ENCODE results near the gene STK32B.

STK32B gene

DNA sequence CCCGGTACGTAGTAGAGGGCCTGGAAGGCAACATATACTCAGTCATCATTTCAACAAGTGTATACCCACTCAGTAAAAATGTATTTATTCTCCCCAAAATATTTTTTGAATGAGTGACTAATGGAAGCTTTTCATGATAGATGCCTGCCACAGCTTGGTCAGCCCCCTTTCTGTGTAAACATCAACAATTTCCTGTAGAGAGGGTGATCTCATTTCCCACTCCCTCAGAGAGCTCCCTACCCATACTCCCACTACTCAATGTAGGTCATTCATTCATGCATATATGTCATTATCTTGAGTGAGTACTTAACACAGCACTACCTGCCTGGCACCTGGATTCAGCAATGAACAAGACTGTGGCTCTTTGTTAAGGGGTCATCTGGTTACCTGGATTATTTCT is 81.9 kb downstream of the STK32B start:
- H3K4me3 ChIP-seq (ENCODE audit: low read length, poor library complexity, severe bottlenecking): no peak overlapping the region
- no peaks in the 10 kb centered on the region for H3K4me1 ChIP-seq (ENCODE audit: insufficient read depth, low read length, poor library complexity, severe bottlenecking)
- H3K9me3 ChIP-seq (ENCODE audit: insufficient read depth, low read depth, low read length): no peaks in the 10 kb centered on the region
- H3K79me2 ChIP-seq (ENCODE audit: insufficient read depth, low read length): no peaks in the 10 kb centered on the region
- H3F3A ChIP-seq (ENCODE audit: low read depth): no peaks in the 10 kb centered on the region
- H3K4me2 ChIP-seq (ENCODE audit: low read depth, low read length, poor library complexity, severe bottlenecking): no peak overlapping the region
- TF ChIP-seq EZH2phosphoT487 (IDR thresholded peaks at IDR 0.05; ENCODE audit: borderline replicate concordance): no peak
- TF ChIP-seq, protein P1, sequence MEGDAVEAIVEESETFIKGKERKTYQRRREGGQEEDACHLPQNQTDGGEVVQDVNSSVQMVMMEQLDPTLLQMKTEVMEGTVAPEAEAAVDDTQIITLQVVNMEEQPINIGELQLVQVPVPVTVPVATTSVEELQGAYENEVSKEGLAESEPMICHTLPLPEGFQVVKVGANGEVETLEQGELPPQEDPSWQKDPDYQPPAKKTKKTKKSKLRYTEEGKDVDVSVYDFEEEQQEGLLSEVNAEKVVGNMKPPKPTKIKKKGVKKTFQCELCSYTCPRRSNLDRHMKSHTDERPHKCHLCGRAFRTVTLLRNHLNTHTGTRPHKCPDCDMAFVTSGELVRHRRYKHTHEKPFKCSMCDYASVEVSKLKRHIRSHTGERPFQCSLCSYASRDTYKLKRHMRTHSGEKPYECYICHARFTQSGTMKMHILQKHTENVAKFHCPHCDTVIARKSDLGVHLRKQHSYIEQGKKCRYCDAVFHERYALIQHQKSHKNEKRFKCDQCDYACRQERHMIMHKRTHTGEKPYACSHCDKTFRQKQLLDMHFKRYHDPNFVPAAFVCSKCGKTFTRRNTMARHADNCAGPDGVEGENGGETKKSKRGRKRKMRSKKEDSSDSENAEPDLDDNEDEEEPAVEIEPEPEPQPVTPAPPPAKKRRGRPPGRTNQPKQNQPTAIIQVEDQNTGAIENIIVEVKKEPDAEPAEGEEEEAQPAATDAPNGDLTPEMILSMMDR (conservative IDR thresholded peaks at IDR 0.05; ENCODE audit: low read length): no peak
- no peak overlapping the region for H3K9ac ChIP-seq (ENCODE audit: low read depth, low read length, poor library complexity, severe bottlenecking)
- H3K27me3 ChIP-seq (ENCODE audit: insufficient read depth, low read length, poor library complexity, severe bottlenecking): no peaks in the 10 kb centered on the region
- H4K20me1 ChIP-seq (ENCODE audit: insufficient read depth, low read length, poor library complexity, severe bottlenecking): no peaks in the 10 kb centered on the region
- H3K36me3 ChIP-seq (ENCODE audit: insufficient read depth, low read length): no peaks in the 10 kb centered on the region
- no peaks in the 10 kb centered on the region for H3K9me2 ChIP-seq (replicated peaks; ENCODE audit: low read depth, low read length)
- no peak overlapping the region for H2AFZ ChIP-seq (ENCODE audit: low read length)

DNA sequence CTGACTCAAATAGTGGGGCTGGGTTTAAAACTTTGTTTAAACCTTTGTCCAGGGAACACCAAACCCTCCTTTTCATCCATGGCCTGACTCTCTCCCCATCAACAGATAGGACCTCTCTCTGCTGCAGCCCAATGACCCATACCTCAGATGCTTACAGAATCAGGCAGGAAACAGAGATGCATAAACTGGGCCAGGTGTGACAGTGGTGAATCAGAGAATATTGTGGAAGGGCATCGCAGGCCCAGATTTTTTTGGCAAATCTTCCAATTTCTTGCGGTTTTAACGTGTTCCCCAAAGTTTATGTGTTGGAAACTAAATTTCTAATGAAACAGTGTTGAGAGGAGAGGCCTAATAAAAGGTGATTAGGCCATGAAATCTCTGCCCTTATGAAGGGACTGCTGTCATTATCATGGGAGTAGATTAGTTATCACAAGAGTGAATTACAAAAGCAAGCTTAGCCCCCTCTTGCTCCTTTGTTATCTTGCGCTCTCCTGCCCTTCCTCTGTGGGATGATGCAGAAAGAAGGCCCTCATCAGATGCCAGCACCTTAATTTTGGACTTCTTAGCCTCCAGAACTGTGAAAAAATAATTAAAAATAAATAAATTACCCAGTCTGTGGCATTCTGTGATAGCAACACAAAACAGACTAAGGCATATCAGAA is 82.8 kb downstream of the STK32B start:
- Histone ChIP-seq H3K9me3 (ENCODE audit: insufficient read depth, low read depth, low read length) (no peaks in the 10 kb centered on the region), H4K20me1 (ENCODE audit: insufficient read depth, low read length, poor library complexity, severe bottlenecking) (no peaks in the 10 kb centered on the region)

GRCh38 chr4:5134620-5135019 is 83.3 kb downstream of the STK32B start:
- H3F3A ChIP-seq (ENCODE audit: low read depth): no peaks in the 10 kb centered on the region
- no peak overlapping the region for H3K4me2 ChIP-seq (ENCODE audit: low read depth, low read length, poor library complexity, severe bottlenecking)
- H3K27me3 ChIP-seq (ENCODE audit: insufficient read depth, low read length, poor library complexity, severe bottlenecking): no peaks in the 10 kb centered on the region
- no peak overlapping the region for H2AFZ ChIP-seq (ENCODE audit: low read length)
- no peaks in the 10 kb centered on the region for H3K36me3 ChIP-seq (ENCODE audit: insufficient read depth, low read length)
- no peak for TF ChIP-seq EZH2phosphoT487 (IDR thresholded peaks at IDR 0.05; ENCODE audit: borderline replicate concordance)
- TF ChIP-seq, protein P1 (conservative IDR thresholded peaks at IDR 0.05; ENCODE audit: low read length): no peak
- H3K9me3 ChIP-seq (ENCODE audit: insufficient read depth, low read depth, low read length): no peaks in the 10 kb centered on the region
- no peak overlapping the region for H3K4me3 ChIP-seq (ENCODE audit: low read length, poor library complexity, severe bottlenecking)
- no peaks in the 10 kb centered on the region for H3K9me2 ChIP-seq (replicated peaks; ENCODE audit: low read depth, low read length)
- no peaks in the 10 kb centered on the region for H3K79me2 ChIP-seq (ENCODE audit: insufficient read depth, low read length)
- H3K4me1 ChIP-seq (ENCODE audit: insufficient read depth, low read length, poor library complexity, severe bottlenecking): no peaks in the 10 kb centered on the region
- H3K9ac ChIP-seq (ENCODE audit: low read depth, low read length, poor library complexity, severe bottlenecking): no peak overlapping the region
- no peaks in the 10 kb centered on the region for H4K20me1 ChIP-seq (ENCODE audit: insufficient read depth, low read length, poor library complexity, severe bottlenecking)

More for the DNA sequence above, 82.8 kb downstream of the STK32B start:
- Histone ChIP-seq H3K79me2 (ENCODE audit: insufficient read depth, low read length) (no peaks in the 10 kb centered on the region), H3K27me3 (ENCODE audit: insufficient read depth, low read length, poor library complexity, severe bottlenecking) (no peaks in the 10 kb centered on the region), H3K9me2 (replicated peaks; ENCODE audit: low read depth, low read length) (no peaks in the 10 kb centered on the region), H3K36me3 (ENCODE audit: insufficient read depth, low read length) (no peaks in the 10 kb centered on the region), H3K4me3 (ENCODE audit: low read length, poor library complexity, severe bottlenecking) (no peak overlapping the region), H3K4me2 (ENCODE audit: low read depth, low read length, poor library complexity, severe bottlenecking) (no peak overlapping the region), H3K4me1 (ENCODE audit: insufficient read depth, low read length, poor library complexity, severe bottlenecking) (no peaks in the 10 kb centered on the region), H3K9ac (ENCODE audit: low read depth, low read length, poor library complexity, severe bottlenecking) (no peak overlapping the region), H3F3A (ENCODE audit: low read depth) (no peaks in the 10 kb centered on the region), H2AFZ (ENCODE audit: low read length) (no peak overlapping the region)
- TF ChIP-seq, protein P1 (conservative IDR thresholded peaks at IDR 0.05; ENCODE audit: low read length): no peak
- no peak for TF ChIP-seq EZH2phosphoT487 (IDR thresholded peaks at IDR 0.05; ENCODE audit: borderline replicate concordance)

Measured in Loucy (cell line).